ENCODE measurements around the gene ALAS1.
"Not testable (repeated sequence)": the region's sequence is repeated elsewhere in the genome, so short reads cannot be mapped to it uniquely, and the experiment has no call there.

Gene ALAS1

GRCh38 chr3:52177701-52178042 is 20.3 kb upstream of the ALAS1 start:
- DNase-seq: no peak

GRCh38 chr3:52178126-52178525 is 19.8 kb upstream of the ALAS1 start:
- not testable (repeated sequence) for DNase-seq

- DNase-seq: no peak
Observed at GRCh38 chr3:52178537-52178936, 19.4 kb upstream of the ALAS1 start.

GRCh38 chr3:52181543-52181942 is 16.4 kb upstream of the ALAS1 start:
- no peak for DNase-seq

GRCh38 chr3:52182196-52182595 is 15.8 kb upstream of the ALAS1 start:
- DNase-seq: no peak

- DNase-seq: no peak
Observed at GRCh38 chr3:52182691-52183090, 15.3 kb upstream of the ALAS1 start.

- no peak for DNase-seq
Observed at GRCh38 chr3:52183786-52184445, 14.0 kb upstream of the ALAS1 start.

- no peak for DNase-seq
Observed at GRCh38 chr3:52184690-52185089, 13.3 kb upstream of the ALAS1 start.

- no peak for DNase-seq
Observed at GRCh38 chr3:52185311-52185710, 12.6 kb upstream of the ALAS1 start.

GRCh38 chr3:52185837-52186236 is 12.1 kb upstream of the ALAS1 start:
- no peak for DNase-seq

GRCh38 chr3:52186729-52187128 is 11.2 kb upstream of the ALAS1 start:
- DNase-seq: no peak

- no peak for DNase-seq
Observed at GRCh38 chr3:52188556-52188955, 9.4 kb upstream of the ALAS1 start.

GRCh38 chr3:52190294-52191074 is 7.5 kb upstream of the ALAS1 start:
- DNase-seq: no peak

- DNase-seq: no peak
Observed at GRCh38 chr3:52191663-52192062, 6.3 kb upstream of the ALAS1 start.

- DNase-seq: no peak
Observed at GRCh38 chr3:52193065-52193464, 4.9 kb upstream of the ALAS1 start.

GRCh38 chr3:52194485-52195290 is 3.3 kb upstream of the ALAS1 start:
- no peak for DNase-seq

- no peak for DNase-seq
Observed at GRCh38 chr3:52195291-52195597, 2.7 kb upstream of the ALAS1 start.

- no peak for DNase-seq
Observed at GRCh38 chr3:52195823-52196331, 2.1 kb upstream of the ALAS1 start.

GRCh38 chr3:52196977-52197376 is 983 bp upstream of the ALAS1 start:
- DNase-seq: no peak

- no peak for DNase-seq
Observed at GRCh38 chr3:52197499-52197841, 490 bp upstream of the ALAS1 start.

GRCh38 chr3:52198643-52199608 is 966 bp downstream of the ALAS1 start:
- DNase-seq: no peak

GRCh38 chr3:52200981-52201679 is 3.2 kb downstream of the ALAS1 start:
- no peak for DNase-seq

Data from CD4-positive, alpha-beta T cell treated with Interleukin-21 for 1 hour (primary cell).